Glomerular visceral epithelial cell (primary cell): ENCODE results near the gene U2AF2.
"Not testable (repeated sequence)": the region's sequence is repeated elsewhere in the genome, so short reads cannot be mapped to it uniquely, and the experiment has no call there.

ENCODE experiments used
- DNase-seq: peaks from one replicate; pipeline ENCODE4 v3.0.0-alpha.2; 2016; ENCODE audit errors: extremely low spot score

Gene U2AF2

DNA sequence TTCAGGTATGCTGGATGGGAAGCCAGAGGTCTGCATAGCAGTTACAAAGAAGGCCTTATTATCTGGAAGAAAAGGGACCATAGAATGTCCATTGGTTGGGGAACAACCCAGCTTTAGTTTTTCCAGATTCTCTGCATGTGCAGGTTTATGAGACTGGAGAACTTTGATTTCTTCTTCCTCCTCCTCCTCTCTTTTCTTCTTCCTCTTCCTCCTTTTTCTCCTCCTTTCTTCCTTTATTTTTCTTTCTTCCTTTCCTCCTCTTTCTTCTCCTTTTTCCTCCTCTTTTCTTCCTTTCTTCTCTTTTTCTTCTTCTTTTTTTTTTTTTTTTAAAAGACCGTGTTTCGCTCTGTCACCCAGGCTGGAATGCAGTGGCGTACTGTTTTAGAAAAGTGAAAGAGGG, 51.1 kb downstream of the U2AF2 start:
- DNase-seq: no peak

DNA sequence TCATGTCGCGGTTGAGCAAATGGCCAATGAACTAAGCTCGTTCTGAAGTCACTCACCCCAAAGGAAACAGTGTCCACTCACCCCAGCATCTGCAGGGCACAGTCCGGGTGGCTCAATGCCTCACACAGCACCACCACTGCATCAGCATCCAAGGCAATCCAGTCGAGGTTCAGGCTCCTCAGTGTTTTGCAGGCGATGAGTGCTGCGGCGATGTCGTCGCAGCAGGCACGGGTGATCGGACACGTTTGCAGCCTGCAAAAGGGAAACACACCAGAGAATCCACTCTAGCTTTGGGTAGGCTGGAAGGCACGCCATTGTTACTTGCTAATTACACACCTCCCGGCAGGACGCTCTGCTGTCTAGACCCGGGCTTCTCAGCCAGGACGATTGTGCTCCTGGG, 56.9 kb downstream of the U2AF2 start:
- no peak for DNase-seq

DNA sequence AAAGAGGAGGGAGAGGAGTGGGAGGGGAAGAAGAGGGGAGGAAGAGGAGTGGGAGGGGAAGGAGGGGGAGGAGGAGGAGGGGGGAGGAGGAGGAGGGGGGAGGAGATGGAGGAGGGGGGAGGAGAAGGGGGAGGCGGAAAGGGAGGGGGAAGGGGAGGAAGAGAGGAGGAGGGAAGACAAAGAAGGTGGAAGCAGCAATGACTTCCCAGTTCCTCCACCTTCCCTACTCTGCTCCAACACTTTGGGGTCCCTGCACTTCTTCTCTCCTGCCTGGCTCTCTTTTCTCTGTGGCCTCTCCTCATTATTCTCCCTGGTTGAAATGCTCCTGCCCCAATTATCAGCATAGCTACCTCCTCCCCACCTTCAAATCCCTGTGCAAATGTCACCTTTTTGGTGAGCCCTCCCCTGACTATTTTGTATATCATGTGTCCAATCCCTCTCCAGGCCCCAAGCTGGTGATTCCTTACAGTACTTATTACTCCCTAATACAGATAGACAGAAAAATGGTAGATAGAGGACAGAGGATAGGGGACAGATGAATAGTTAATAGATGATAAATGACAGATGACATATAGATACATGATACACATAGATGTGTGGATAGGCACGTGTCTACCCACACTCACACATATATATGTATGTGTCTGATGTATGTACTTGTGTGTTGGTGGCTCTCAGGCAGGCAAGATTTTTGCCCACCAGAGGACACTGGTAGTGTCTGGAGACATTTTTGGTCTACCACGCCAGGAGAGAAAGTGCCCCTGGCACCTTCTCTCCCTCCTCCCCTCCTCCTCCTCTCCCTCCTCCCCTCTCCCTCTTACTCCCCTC, 58.2 kb downstream of the U2AF2 start:
- DNase-seq: no peak

DNA sequence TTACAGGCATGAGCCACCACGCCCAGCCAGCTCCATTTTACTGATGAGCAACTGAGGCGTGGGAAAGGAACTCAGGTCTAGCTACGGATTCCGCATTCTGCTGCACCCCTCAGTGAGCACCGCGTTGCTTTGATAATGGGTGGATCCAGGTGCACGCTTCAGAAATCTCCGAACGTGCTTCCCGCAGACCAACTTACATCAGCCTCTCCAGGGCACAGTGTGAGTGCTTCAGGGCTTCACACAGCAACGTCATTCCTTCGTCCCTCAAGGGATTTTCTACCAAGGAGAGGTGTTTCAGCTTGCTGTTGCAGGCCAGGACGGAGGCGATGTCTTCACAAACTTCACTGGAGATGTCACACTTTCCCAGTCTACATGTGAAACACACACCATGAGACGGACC, 61.7 kb downstream of the U2AF2 start:
- DNase-seq: no peak

DNA sequence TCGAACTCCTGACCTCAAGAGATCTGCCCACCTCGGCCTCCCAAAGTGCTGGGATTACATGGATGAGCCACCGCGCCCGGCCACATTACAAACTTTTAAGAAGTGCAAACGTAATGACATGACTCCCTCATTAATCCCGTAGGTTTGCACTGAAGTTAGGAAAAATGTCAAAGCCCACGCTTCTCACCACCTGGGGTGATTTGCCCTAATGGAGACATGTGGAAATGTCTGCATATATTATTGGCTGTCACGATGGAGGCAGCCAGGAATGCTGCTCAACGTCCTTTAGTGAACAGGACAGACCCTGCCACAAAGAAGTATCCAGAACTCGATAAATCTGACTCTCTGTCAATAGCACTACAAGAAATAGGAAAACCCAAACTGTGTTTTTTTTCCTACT, 62.4 kb downstream of the U2AF2 start:
- DNase-seq: no peak

DNA sequence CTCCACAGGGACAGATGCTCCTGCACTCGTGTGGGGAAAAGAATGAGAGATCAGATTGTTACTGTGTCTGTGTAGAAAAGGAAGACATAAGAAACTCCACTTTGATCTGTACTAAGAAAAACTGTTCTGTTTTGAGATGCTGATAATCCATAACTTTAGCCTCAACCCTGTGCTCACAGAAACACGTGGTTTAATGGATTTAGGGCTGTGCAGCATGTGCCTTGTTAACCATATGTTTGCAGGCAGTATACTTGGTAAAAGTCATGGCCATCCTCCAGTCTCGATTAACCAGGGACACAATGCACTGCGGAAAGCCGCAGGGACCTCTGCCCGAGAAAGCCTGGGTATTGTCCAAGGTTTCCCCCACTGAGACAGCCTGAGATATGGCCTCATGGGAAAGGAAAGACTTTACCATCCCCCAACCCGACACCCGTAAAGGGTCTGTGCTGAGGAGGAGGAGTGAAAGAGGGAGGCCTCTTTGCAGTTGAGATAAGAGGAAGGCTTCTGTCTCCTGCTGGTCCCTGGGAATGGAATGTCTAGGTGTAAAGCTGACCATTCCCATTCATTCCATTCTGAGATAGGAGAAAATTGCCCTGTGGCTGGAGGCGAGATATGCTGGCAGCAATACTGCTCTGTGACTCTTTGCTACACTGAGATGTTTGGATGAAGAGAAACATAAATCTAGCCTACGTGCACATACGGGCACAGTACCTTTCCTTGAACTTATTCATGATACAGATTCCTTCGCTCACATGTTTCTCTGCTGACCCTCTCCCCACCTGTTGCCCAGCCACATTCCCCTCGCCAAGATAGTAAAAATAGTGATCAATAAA, 63.3 kb downstream of the U2AF2 start:
- not testable (repeated sequence) for DNase-seq

DNA sequence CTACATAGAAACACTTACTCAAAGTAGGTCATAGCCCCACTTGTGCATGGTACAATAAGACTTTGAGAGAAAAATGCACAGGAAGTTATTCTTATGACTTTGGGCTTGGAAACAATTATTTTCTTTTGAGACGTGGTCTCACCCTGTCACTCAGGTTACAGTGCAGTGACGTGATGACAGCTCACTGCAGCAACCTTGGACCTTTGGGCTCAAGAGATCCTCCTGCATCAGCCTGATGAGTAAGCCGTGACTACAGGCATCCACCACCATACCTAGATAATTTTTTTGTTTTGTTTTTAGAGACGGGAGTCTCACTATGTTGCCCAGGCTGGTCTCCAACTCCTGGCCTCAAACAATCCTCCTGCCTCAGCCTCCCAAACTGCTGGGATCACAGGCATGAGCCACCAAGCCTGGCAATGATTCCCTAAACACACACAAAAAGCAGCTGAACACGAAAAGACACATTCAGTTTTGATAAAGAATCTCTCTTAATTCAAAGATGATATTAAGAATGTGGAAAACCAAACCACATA, 65.4 kb downstream of the U2AF2 start:
- DNase-seq: no peak

DNA sequence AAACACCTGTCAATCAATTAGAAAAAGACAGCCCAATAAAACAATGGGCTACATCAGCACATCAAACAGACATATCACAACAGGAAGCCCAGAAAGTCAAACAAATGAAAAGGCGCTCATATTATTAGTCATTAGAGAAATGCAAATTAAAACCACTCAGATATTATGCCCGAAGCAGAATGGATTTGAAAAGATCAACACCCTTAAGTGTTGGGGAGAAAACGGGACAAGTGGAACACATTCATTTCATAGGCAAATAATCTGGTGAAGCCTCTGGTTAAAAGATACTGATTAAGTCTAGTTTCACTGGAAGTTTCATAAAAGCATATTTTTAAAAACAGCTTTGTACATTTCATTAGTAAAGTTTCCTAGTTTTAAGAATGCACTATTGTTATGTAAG, 66.0 kb downstream of the U2AF2 start:
- DNase-seq: no peak

DNA sequence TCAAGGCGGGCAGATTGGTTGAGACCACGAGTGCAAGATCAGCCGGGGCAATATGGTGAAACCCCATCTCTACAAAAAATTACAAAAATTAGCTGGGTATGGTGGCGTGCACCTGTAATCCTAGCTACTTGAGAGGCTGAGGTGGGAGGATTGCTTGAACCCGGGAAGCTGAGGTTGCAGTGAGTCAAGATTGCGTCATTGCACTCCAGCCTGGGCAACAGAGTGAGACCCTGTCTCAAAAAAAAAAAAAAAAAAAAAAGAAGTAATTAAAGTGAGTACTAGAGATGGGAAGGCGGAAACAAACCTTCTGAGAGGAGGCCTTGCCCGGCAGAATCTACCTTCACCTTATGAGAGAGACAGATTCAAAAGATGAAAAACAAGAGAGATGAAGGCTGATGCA, 68.7 kb downstream of the U2AF2 start:
- DNase-seq: no peak
